Measurements from ENCODE around the gene ANKRD63.

The ANKRD63 gene

GRCh38 chr15:40267670-40268069 lies 15.2 kb downstream of the ANKRD63 start:
- Histone ChIP-seq H3K79me1 (ENCODE audit: low read length) (peaks cover 8% of the 10 kb centered on the region), H2BK12ac (ENCODE audit: low read length) (no peak overlapping the region), H3K27me3 (ENCODE audit: insufficient read depth, low read length) (no peaks in the 10 kb centered on the region), H3K4me3 (ENCODE audit: low read depth, low read length) (no peak overlapping the region), H2BK120ac (ENCODE audit: insufficient read depth, low read length, poor library complexity) (no peak overlapping the region), H3K4ac (ENCODE audit: low read depth, low read length) (no peak overlapping the region), H3K23ac (ENCODE audit: low read length) (no peak overlapping the region), H3K27ac (ENCODE audit: low read depth, low read length) (no peak overlapping the region), H3K9me3 (ENCODE audit: insufficient read depth, low read depth, low read length) (peaks cover 1% of the 10 kb centered on the region), H3K4me2 (ENCODE audit: low read length) (no peak overlapping the region), H4K91ac (ENCODE audit: low read depth, low read length) (no peak overlapping the region), H3K36me3 (ENCODE audit: control insufficient read depth in 1 of 2, insufficient read depth in 2 of 2, low read length in 2 of 2) (no peaks in the 10 kb centered on the region), H3K14ac (ENCODE audit: low read length) (no peak overlapping the region), H3K9ac (ENCODE audit: low read length) (no peak overlapping the region), H4K8ac (ENCODE audit: low read depth, low read length) (no peak overlapping the region), H3K4me1 (ENCODE audit: control insufficient read depth in 1 of 2, insufficient read depth in 2 of 2, low read length in 2 of 2) (peaks cover 25 to 26% of the 10 kb centered on the region in 2 experiments), H4K12ac (ENCODE audit: low read depth, low read length) (no peak overlapping the region), H2BK5ac (ENCODE audit: low read depth, low read length, poor library complexity) (no peak overlapping the region), H2AFZ (ENCODE audit: insufficient read depth, low read length, poor library complexity) (no peak overlapping the region), H2AK5ac (ENCODE audit: low read length) (no peak overlapping the region), H3K18ac (ENCODE audit: low read length) (no peak overlapping the region), H3K79me2 (ENCODE audit: control insufficient read depth, insufficient read depth, low read length, poor library complexity) (no peaks in the 10 kb centered on the region)
- WGBS (ENCODE audit: extremely low coverage, insufficient coverage, insufficient read length): no CpG with 5 or more reads among the region's 4 CpGs
- DNase-seq: no peak

GRCh38 chr15:40266828-40267304 lies 16.0 kb downstream of the ANKRD63 start:
- Histone ChIP-seq H3K23ac (ENCODE audit: low read length) (no peak overlapping the region), H3K27me3 (ENCODE audit: insufficient read depth, low read length) (no peaks in the 10 kb centered on the region)

GRCh38 chr15:40265875-40266274 lies 17.0 kb downstream of the ANKRD63 start:
- no peaks in the 10 kb centered on the region for H3K27me3 ChIP-seq (ENCODE audit: insufficient read depth, low read length)
- H3K18ac ChIP-seq (ENCODE audit: low read length): peak overlapping the region; percentile 9
- peak overlapping the region; percentile 49 for H2AK5ac ChIP-seq (ENCODE audit: low read length)
- H3K4me1 ChIP-seq (ENCODE audit: control insufficient read depth in 1 of 2, insufficient read depth in 2 of 2, low read length in 2 of 2): peaks cover 25 to 26% of the 10 kb centered on the region in 2 experiments
- no peak overlapping the region for H3K27ac ChIP-seq (ENCODE audit: low read depth, low read length)
- no peak overlapping the region for H4K12ac ChIP-seq (ENCODE audit: low read depth, low read length)
- no peak overlapping the region for H2AFZ ChIP-seq (ENCODE audit: insufficient read depth, low read length, poor library complexity)
- H3K9ac ChIP-seq (ENCODE audit: low read length): no peak overlapping the region
- no peak for DNase-seq
- H4K91ac ChIP-seq (ENCODE audit: low read depth, low read length): peak overlapping the region; percentile 31
- H3K23ac ChIP-seq (ENCODE audit: low read length): no peak overlapping the region
- H3K9me3 ChIP-seq (ENCODE audit: insufficient read depth, low read depth, low read length): peaks cover 1% of the 10 kb centered on the region
- no peak overlapping the region for H2BK120ac ChIP-seq (ENCODE audit: insufficient read depth, low read length, poor library complexity)
- no peaks in the 10 kb centered on the region for H3K36me3 ChIP-seq (ENCODE audit: control insufficient read depth in 1 of 2, insufficient read depth in 2 of 2, low read length in 2 of 2)
- H3K79me1 ChIP-seq (ENCODE audit: low read length): peaks cover 8% of the 10 kb centered on the region
- WGBS (ENCODE audit: extremely low coverage, insufficient coverage, insufficient read length): no CpG with 5 or more reads among the region's 20 CpGs
- H2BK12ac ChIP-seq (ENCODE audit: low read length): peak overlapping the region; percentile 25
- no peak overlapping the region for H3K4ac ChIP-seq (ENCODE audit: low read depth, low read length)
- H4K8ac ChIP-seq (ENCODE audit: low read depth, low read length): no peak overlapping the region
- no peak overlapping the region for H3K4me3 ChIP-seq (ENCODE audit: low read depth, low read length)
- no peaks in the 10 kb centered on the region for H3K79me2 ChIP-seq (ENCODE audit: control insufficient read depth, insufficient read depth, low read length, poor library complexity)
- H2BK5ac ChIP-seq (ENCODE audit: low read depth, low read length, poor library complexity): no peak overlapping the region
- peak overlapping the region; percentile 3 for H3K14ac ChIP-seq (ENCODE audit: low read length)
- no peak overlapping the region for H3K4me2 ChIP-seq (ENCODE audit: low read length)

More at GRCh38 chr15:40266828-40267304, 16.0 kb downstream of the ANKRD63 start:
- peak overlapping the region; percentile 7 for H4K91ac ChIP-seq (ENCODE audit: low read depth, low read length)
- no peak overlapping the region for H2AK5ac ChIP-seq (ENCODE audit: low read length)
- H3K14ac ChIP-seq (ENCODE audit: low read length): peak overlapping the region; percentile 33
- peak overlapping the region; percentile 7 for H3K27ac ChIP-seq (ENCODE audit: low read depth, low read length)
- no peak overlapping the region for H4K8ac ChIP-seq (ENCODE audit: low read depth, low read length)
- peaks cover 1% of the 10 kb centered on the region for H3K9me3 ChIP-seq (ENCODE audit: insufficient read depth, low read depth, low read length)
- H4K12ac ChIP-seq (ENCODE audit: low read depth, low read length): no peak overlapping the region
- peaks cover 8% of the 10 kb centered on the region for H3K79me1 ChIP-seq (ENCODE audit: low read length)
- no peaks in the 10 kb centered on the region for H3K79me2 ChIP-seq (ENCODE audit: control insufficient read depth, insufficient read depth, low read length, poor library complexity)
- H2BK5ac ChIP-seq (ENCODE audit: low read depth, low read length, poor library complexity): no peak overlapping the region
- peak overlapping the region; percentile 76 for H2BK12ac ChIP-seq (ENCODE audit: low read length)
- WGBS (ENCODE audit: extremely low coverage, insufficient coverage, insufficient read length): no CpG with 5 or more reads among the region's 7 CpGs
- peak; percentile 39 to 63 for DNase-seq
- H3K4me3 ChIP-seq (ENCODE audit: low read depth, low read length): no peak overlapping the region
- no peak overlapping the region for H2BK120ac ChIP-seq (ENCODE audit: insufficient read depth, low read length, poor library complexity)
- no peak overlapping the region for H3K4ac ChIP-seq (ENCODE audit: low read depth, low read length)
- H3K18ac ChIP-seq (ENCODE audit: low read length): no peak overlapping the region
- H3K4me2 ChIP-seq (ENCODE audit: low read length): no peak overlapping the region
- H3K4me1 ChIP-seq (ENCODE audit: control insufficient read depth in 1 of 2, insufficient read depth in 2 of 2, low read length in 2 of 2): peaks cover 25 to 26% of the 10 kb centered on the region in 2 experiments
- H3K36me3 ChIP-seq (ENCODE audit: control insufficient read depth in 1 of 2, insufficient read depth in 2 of 2, low read length in 2 of 2): no peaks in the 10 kb centered on the region
- H3K9ac ChIP-seq (ENCODE audit: low read length): no peak overlapping the region
- H2AFZ ChIP-seq (ENCODE audit: insufficient read depth, low read length, poor library complexity): no peak overlapping the region

- Histone ChIP-seq H2BK5ac (ENCODE audit: low read depth, low read length, poor library complexity) (no peak overlapping the region), H3K79me1 (ENCODE audit: low read length) (peaks cover 8% of the 10 kb centered on the region), H3K4ac (ENCODE audit: low read depth, low read length) (no peak overlapping the region), H3K4me3 (ENCODE audit: low read depth, low read length) (no peak overlapping the region), H4K91ac (ENCODE audit: low read depth, low read length) (no peak overlapping the region), H2BK12ac (ENCODE audit: low read length) (peak overlapping the region; percentile 25), H3K14ac (ENCODE audit: low read length) (no peak overlapping the region), H3K4me2 (ENCODE audit: low read length) (no peak overlapping the region), H2AK5ac (ENCODE audit: low read length) (no peak overlapping the region), H3K79me2 (ENCODE audit: control insufficient read depth, insufficient read depth, low read length, poor library complexity) (no peaks in the 10 kb centered on the region), H2AFZ (ENCODE audit: insufficient read depth, low read length, poor library complexity) (no peak overlapping the region), H2BK120ac (ENCODE audit: insufficient read depth, low read length, poor library complexity) (no peak overlapping the region), H3K27me3 (ENCODE audit: insufficient read depth, low read length) (no peaks in the 10 kb centered on the region), H3K36me3 (ENCODE audit: control insufficient read depth in 1 of 2, insufficient read depth in 2 of 2, low read length in 2 of 2) (no peaks in the 10 kb centered on the region), H3K9ac (ENCODE audit: low read length) (no peak overlapping the region), H3K27ac (ENCODE audit: low read depth, low read length) (no peak overlapping the region), H3K9me3 (ENCODE audit: insufficient read depth, low read depth, low read length) (peaks cover 1% of the 10 kb centered on the region), H3K4me1 (ENCODE audit: control insufficient read depth in 1 of 2, insufficient read depth in 2 of 2, low read length in 2 of 2) (peaks cover 25 to 26% of the 10 kb centered on the region in 2 experiments), H3K23ac (ENCODE audit: low read length) (no peak overlapping the region), H4K12ac (ENCODE audit: low read depth, low read length) (no peak overlapping the region), H4K8ac (ENCODE audit: low read depth, low read length) (no peak overlapping the region), H3K18ac (ENCODE audit: low read length) (no peak overlapping the region)
- no CpG with 5 or more reads among the region's 10 CpGs for WGBS (ENCODE audit: extremely low coverage, insufficient coverage, insufficient read length)
- DNase-seq: no peak
Measured at GRCh38 chr15:40265355-40265754, 17.5 kb downstream of the ANKRD63 start.
